SK-N-SH (cell line): ENCODE results near the gene PKN3. TPM values are rescaled to one million over a fixed set of nuclear protein-coding genes. Genes with fewer than 3 reads are reported as not detected.

ENCODE experiments used
- CTCF ChIA-PET: fragments of 300-600, 350-600 bp; formaldehyde crosslinking; extraction: SDS; loops from one replicate; lab custom pipeline; 2021; lab: Yijun Ruan, JAX
- POLR2A ChIA-PET: fragments of 350-600 bp; sonication (Branson Sonifier 250); formaldehyde crosslinking; extraction: SDS; loops from one replicate; lab custom pipeline; 2020; ENCODE audit warnings: antibody characterized with exemption, inconsistent platforms; lab: Yijun Ruan, JAX
- DNase-seq: peaks from one replicate; pipeline ENCODE4 v3.0.0; 2012
- H2AFZ ChIP-seq: fragments of 200-600 bp; sonication (generic); 2 replicates; pipeline ENCODE4 v1.8.1; 2016; ENCODE audit warnings: antibody characterized with exemption, mild to moderate bottlenecking, low read depth
- H3F3A ChIP-seq: fragments of 200-600 bp; sonication (generic); replicated peaks from 2 replicates; pipeline ENCODE3; 2016; ENCODE audit warnings: antibody characterized with exemption, mild to moderate bottlenecking; ENCODE audit not compliant: insufficient read depth
- H3K27ac ChIP-seq, 2 experiments: fragments of 200-500 bp in 1 of 2; fragments of 200-600 bp in 1 of 2; sonication (Bioruptor generic) in 1 of 2; sonication (generic), shearing (Covaris generic) in 1 of 2; 2 replicates each; pipeline versions ENCODE4 v1.5.1 to v1.6.1; 2014 to 2016; ENCODE audit warnings: low read depth in 2 of 2, inconsistent platforms in 1 of 2, low read length in 1 of 2, mild to moderate bottlenecking in 1 of 2, mixed read lengths in 1 of 2
- H3K27me3 ChIP-seq: fragments of 200-600 bp; sonication (generic), shearing (Covaris generic); 2 replicates; pipeline ENCODE4 v1.6.1; 2016; ENCODE audit warnings: mixed run types; ENCODE audit not compliant: insufficient read depth
- H3K36me3 ChIP-seq, 2 experiments: fragments of 200-500 bp in 1 of 2; fragments of 200-600 bp in 1 of 2; sonication (Bioruptor generic) in 1 of 2; sonication (generic) in 1 of 2; replicated peaks in 1 of 2; 2 replicates each; pipeline versions ENCODE3 to v1.5.1; 2014 to 2016; ENCODE audit warnings: low read length in 1 of 2, mild to moderate bottlenecking in 1 of 2; ENCODE audit not compliant: insufficient read depth in 2 of 2, control insufficient read depth in 1 of 2
- H3K4me1 ChIP-seq, 2 experiments: fragments of 200-500 bp in 1 of 2; fragments of 200-600 bp in 1 of 2; sonication (Bioruptor generic) in 1 of 2; sonication (generic), shearing (Covaris generic) in 1 of 2; 2 replicates each; pipeline versions ENCODE4 v1.5.1 to v1.6.1; 2014 to 2016; ENCODE audit warnings: low read depth in 1 of 2, low read length in 1 of 2, mixed run types in 1 of 2; ENCODE audit not compliant: insufficient read depth in 2 of 2, control insufficient read depth in 1 of 2
- H3K4me2 ChIP-seq: fragments of 200-600 bp; sonication (generic), shearing (Covaris generic); 2 replicates; pipeline ENCODE4 v1.6.1; 2017; ENCODE audit warnings: mixed run types
- H3K4me3 ChIP-seq, 2 experiments: fragments of 200-500 bp in 1 of 2; fragments of 200-600 bp in 1 of 2; sonication (Bioruptor generic) in 1 of 2; sonication (generic), shearing (Covaris generic) in 1 of 2; 2 replicates each; pipeline versions ENCODE4 v1.5.1 to v1.8.1; 2014 to 2016; ENCODE audit warnings: low read depth in 2 of 2, inconsistent platforms in 1 of 2, low read length in 1 of 2, mild to moderate bottlenecking in 1 of 2, mixed read lengths in 1 of 2, moderate library complexity in 1 of 2
- H3K79me2 ChIP-seq: fragments of 200-600 bp; sonication (generic); 2 replicates; pipeline ENCODE4 v1.8.1; 2017; ENCODE audit warnings: mild to moderate bottlenecking; ENCODE audit not compliant: insufficient read depth
- H3K9ac ChIP-seq: fragments of 200-600 bp; sonication (generic); 2 replicates; pipeline ENCODE4 v1.6.1; 2017; ENCODE audit warnings: mixed run types
- H3K9me2 ChIP-seq: fragments of 200-600 bp; sonication (generic); 2 replicates; pipeline ENCODE4 v1.6.1; 2017; ENCODE audit warnings: mixed run types
- H3K9me3 ChIP-seq: fragments of 200-600 bp; sonication (generic); 2 replicates; pipeline ENCODE4 v1.6.1; 2017; ENCODE audit warnings: mixed run types, mild to moderate bottlenecking, moderate library complexity
- H4K20me1 ChIP-seq: fragments of 200-600 bp; sonication (generic); 2 replicates; pipeline ENCODE4 v1.6.1; 2017; ENCODE audit warnings: mild to moderate bottlenecking, mixed run types; ENCODE audit not compliant: insufficient read depth
- CHD2 ChIP-seq: fragments of 150-350 bp; IDR thresholded peaks from 2 replicates; pipeline ENCODE4 v1.6.1; 2018; ENCODE audit warnings: low read length; ENCODE audit not compliant: partially characterized antibody
- CTCF ChIP-seq: fragments of 200-600 bp; sonication (generic); IDR thresholded peaks from 2 replicates; pipeline ENCODE4 v1.6.1; 2017; ENCODE audit warnings: antibody characterized with exemption, mild to moderate bottlenecking, moderate library complexity
- EZH2phosphoT487 ChIP-seq: fragments of 200-600 bp; sonication (generic); IDR thresholded peaks from 2 replicates; pipeline ENCODE4 v1.6.1; 2017; ENCODE audit warnings: low read depth, mixed run types, mild to moderate bottlenecking, antibody characterized with exemption, moderate library complexity, borderline replicate concordance
- FOXJ3 ChIP-seq: sonication (generic); formaldehyde crosslinking; IDR thresholded peaks from 2 replicates; pipeline ENCODE4 v1.5.1; 2020; ENCODE audit warnings: mild to moderate bottlenecking, missing genetic modification reagents
- FOXM1 ChIP-seq: IDR thresholded peaks from 2 replicates; pipeline ENCODE4 v1.4.0; 2012; ENCODE audit warnings: low read depth, mild to moderate bottlenecking
- GABPA ChIP-seq: IDR thresholded peaks from 2 replicates; pipeline ENCODE4 v1.4.0; 2012; ENCODE audit warnings: low read depth, mild to moderate bottlenecking
- IRF3 ChIP-seq: fragments of 150-350 bp; IDR thresholded peaks from 2 replicates; pipeline ENCODE4 v1.6.1; 2016; ENCODE audit warnings: mild to moderate bottlenecking, low read depth, low read length
- JUND ChIP-seq: IDR thresholded peaks from 2 replicates; pipeline ENCODE4 v1.4.0; 2012
- MEF2A ChIP-seq: IDR thresholded peaks from 2 replicates; pipeline ENCODE4 v1.4.0; 2012; ENCODE audit warnings: low read depth, borderline replicate concordance
- NFIC ChIP-seq: IDR thresholded peaks from 2 replicates; pipeline ENCODE4 v1.4.0; 2012; ENCODE audit warnings: borderline replicate concordance
- NRF1 ChIP-seq: IDR thresholded peaks from 2 replicates; pipeline ENCODE4 v1.6.1; 2012; ENCODE audit warnings: low read depth, mild to moderate bottlenecking, low read length
- RAD21 ChIP-seq: IDR thresholded peaks from 2 replicates; pipeline ENCODE4 v1.6.1; 2012; ENCODE audit warnings: mild to moderate bottlenecking, low read length
- RFX5 ChIP-seq: IDR thresholded peaks from 2 replicates; pipeline ENCODE4 v1.6.1; 2012; ENCODE audit warnings: mild to moderate bottlenecking, improper control_type of control experiment, low read length
- SIN3A ChIP-seq: IDR thresholded peaks from 2 replicates; pipeline ENCODE4 v1.6.1; 2012; ENCODE audit warnings: low read depth, mild to moderate bottlenecking, low read length, moderate library complexity, borderline replicate concordance
- TAF1 ChIP-seq: IDR thresholded peaks from 2 replicates; pipeline ENCODE4 v1.6.1; 2012; ENCODE audit warnings: low read depth, mild to moderate bottlenecking, low read length, moderate library complexity, borderline replicate concordance
- TCF12 ChIP-seq: IDR thresholded peaks from 2 replicates; pipeline ENCODE4 v1.4.0; 2012
- USF1 ChIP-seq: IDR thresholded peaks from 2 replicates; pipeline ENCODE4 v1.4.0; 2012; ENCODE audit warnings: low read depth, borderline replicate concordance
- USF2 ChIP-seq: fragments of 150-350 bp; IDR thresholded peaks from 2 replicates; pipeline ENCODE4 v1.6.1; 2017; ENCODE audit warnings: antibody characterized with exemption, low read length, low read depth, borderline replicate concordance
- ZBTB33 ChIP-seq: IDR thresholded peaks from 2 replicates; pipeline ENCODE4 v1.4.0; 2012; ENCODE audit warnings: low read depth, borderline replicate concordance
- WGBS: methylation state at CpG from one replicate; pipeline ENCODE4 v1.1.6; 2017; ENCODE audit warnings: low lambda C conversion rate; 5-methylcytosine and 5-hydroxymethylcytosine counted together
- polyA plus RNA-seq, 3 experiments: library from polyadenylated mRNA; depleted of rRNA; stranded (reverse); fragments of >200 nt; gene quantifications; 2 replicates each; pipeline ENCODE4 v1.2.3, GENCODE V29; 2012

The PKN3 gene
- polyA plus RNA-seq, 1 of the 3 experiments (the other 2 are of a cell fraction), result 7.8 TPM

GRCh38 chr9:128731691-128732090 lies 29.4 kb downstream of the PKN3 start:
- H3K36me3 ChIP-seq, result peaks cover 0 to 4% of the 10 kb centered on the region in 2 experiments
- peaks cover 4% of the 10 kb centered on the region for H3F3A ChIP-seq
- H3K9me2 ChIP-seq, result no peaks in the 10 kb centered on the region
- no peak overlapping the region for H3K27ac ChIP-seq
- no peaks in the 10 kb centered on the region for H4K20me1 ChIP-seq
- H3K4me1 ChIP-seq, result peaks cover 0 to 35% of the 10 kb centered on the region in 2 experiments; a peak in 1 of 4 replicates
- ChIA-PET POLR2A (no interaction called here), CTCF (interaction anchor here (1.6 to 3.3 kb wide), 2 partner anchors 30 to 87 kb away, joined by 5 to 28 read pairs; partner anchors contain the start of genes ENDOG and PKN3)
- H3K79me2 ChIP-seq, result no peaks in the 10 kb centered on the region
- no peaks in the 10 kb centered on the region for H3K27me3 ChIP-seq
- WGBS, result 78% methylated on average over 9 of the region's 9 CpGs
- TF ChIP-seq NFIC (no peak), NRF1 (no peak), CTCF (no peak), EZH2phosphoT487 (no peak), ZBTB33 (no peak), RAD21 (no peak), MEF2A (no peak), CHD2 (no peak), TCF12 (no peak), USF2 (no peak), JUND (no peak), GABPA (no peak), IRF3 (no peak), FOXM1 (no peak), USF1 (no peak), RFX5 (no peak), SIN3A (no peak), TAF1 (no peak), FOXJ3 (CRISPR knock-in tag) (no peak)
- H3K9me3 ChIP-seq, result no peaks in the 10 kb centered on the region
- no peak for DNase-seq
- no peak overlapping the region for H3K9ac ChIP-seq
- H2AFZ ChIP-seq, result no peak overlapping the region
- H3K4me3 ChIP-seq, result no peak overlapping the region
- H3K4me2 ChIP-seq, result no peak overlapping the region
